Occipital lobe (tissue), 2 donors: ENCODE data around the gene RBM25. TPM values are rescaled to one million over a fixed set of nuclear protein-coding genes. Genes with fewer than 3 reads are reported as not detected.
"Not testable (repeated sequence)": the region's sequence is repeated elsewhere in the genome, so short reads cannot be mapped to it uniquely, and the experiment has no call there.

ENCODE experiments used
- DNase-seq: peaks from one replicate; lab custom pipeline; 2025; lab: John Stamatoyannopoulos, UW
- total RNA-seq: library from RNA; depleted of rRNA; stranded (reverse); fragments of >200 nt; gene quantifications from one replicate; pipeline ENCODE4 v1.2.3, GENCODE V29; 2014

Gene RBM25
- 62.1 TPM for total RNA-seq

DNA sequence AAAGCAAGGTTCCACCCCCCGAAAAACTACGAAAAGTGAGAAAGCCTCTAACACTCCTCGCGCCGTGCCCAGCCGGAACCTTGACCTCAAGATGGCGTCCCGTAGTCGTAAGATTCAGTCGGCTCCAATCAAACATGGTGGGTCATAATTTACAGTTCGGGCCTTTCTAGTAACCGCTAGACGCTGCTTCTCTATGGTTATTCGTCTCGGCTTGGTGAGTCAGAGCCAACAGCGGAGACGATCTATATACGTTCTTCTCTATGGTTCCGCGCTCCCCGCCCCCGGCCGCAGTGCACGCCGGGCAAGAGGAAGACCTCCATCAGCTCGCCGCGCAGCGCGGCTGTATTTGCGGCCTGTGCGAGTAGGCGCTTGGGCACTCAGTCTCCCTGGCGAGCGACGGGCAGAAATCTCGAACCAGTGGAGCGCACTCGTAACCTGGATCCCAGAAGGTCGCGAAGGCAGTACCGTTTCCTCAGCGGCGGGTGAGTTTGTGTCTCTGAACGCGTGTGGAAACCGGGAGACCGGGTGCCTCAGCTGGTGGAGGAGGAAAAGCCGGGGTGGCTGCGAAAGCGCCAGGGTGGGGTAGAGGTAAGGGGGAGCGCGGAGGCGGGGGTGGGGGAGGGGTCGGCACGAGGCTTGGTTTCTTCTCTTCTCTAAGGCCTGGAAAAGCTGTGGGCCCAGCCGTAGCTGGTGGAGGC lies at the start of gene RBM25:
Gene RBM25, plus strand, starts transcription at position 311 of the 698 bp plus-strand sequence. CDS start 13,108 bp downstream, outside the sequence.
- DNase-seq, result peak; percentile 93

GRCh38 chr14:73011189-73011588 lies 47.1 kb upstream of the RBM25 start:
- DNase-seq, result not testable (repeated sequence)

- no peak for DNase-seq
Measured at GRCh38 chr14:73014105-73014504, 44.2 kb upstream of the RBM25 start.

GRCh38 chr14:73015552-73015951 lies 42.8 kb upstream of the RBM25 start:
- not testable (repeated sequence) for DNase-seq

- DNase-seq, result not testable (repeated sequence)
Measured at GRCh38 chr14:73016011-73016410, 42.3 kb upstream of the RBM25 start.

DNA sequence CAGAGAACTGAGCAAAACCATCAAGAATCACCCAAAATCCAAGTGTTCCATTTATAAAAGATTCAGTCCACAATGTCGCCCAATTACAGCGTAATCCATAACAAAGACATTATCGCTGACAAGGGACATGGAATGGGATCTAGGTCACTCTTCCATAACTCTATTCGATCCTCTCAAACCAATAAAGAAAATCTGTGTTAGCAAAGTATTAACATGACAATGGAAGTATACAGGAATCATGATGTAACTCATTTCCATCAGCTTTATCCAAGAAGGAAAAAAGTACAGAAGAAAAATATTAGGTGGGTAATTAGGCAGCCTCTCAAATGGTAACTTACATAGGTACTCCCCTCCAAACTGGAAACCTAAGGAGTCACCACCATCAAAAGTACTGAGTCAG lies 36.3 kb upstream of the RBM25 start:
- DNase-seq, result no peak

DNA sequence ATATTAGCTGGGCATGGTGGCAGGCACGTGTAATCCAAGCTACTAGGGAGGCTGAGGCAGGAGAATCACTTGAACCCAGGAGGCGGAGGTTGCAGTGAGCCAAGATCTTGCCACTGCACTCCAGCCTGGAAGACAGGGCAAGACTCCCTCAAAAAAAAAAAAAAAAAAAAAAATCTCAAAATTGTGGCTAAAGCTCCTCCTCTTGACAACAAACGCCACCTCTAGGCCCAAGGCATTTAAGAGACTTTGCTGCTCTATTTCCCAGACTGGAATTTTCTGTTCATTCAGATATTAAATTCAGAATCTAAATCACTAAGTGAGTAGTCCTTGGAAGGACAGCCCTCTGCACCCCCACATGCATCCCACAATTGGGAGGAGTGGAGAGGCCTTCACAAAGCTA lies 32.8 kb upstream of the RBM25 start:
- DNase-seq, result no peak

DNA sequence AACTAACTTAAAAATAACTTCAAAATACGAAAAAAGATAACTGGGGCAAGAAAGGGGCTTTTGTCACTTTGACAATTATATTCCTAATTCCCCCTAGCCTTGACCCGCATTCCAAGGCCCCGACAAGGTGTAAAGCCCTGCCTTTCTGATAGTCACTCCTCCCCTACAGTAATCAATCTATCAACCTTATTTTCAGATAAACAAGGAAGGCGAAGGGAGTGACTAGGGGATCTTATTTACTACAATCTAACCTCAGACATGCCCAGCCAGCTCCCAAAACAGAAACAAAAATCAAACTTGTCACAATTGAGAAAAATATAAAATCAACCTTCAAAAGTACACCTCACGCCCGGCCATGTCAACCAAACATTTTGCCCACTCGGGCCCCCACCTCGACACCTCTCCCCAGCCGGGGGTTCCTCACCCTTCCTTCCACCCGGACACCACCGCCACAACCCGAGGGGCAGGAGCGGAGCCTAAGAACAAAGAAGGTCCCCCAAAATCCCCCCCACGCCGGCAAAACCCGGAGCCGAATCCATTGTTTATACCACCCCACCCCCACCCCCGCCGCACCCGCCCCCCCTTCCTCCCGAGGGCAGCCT lies 32.0 kb upstream of the RBM25 start:
- DNase-seq, result no peak

- peak; percentile 98 for DNase-seq
Measured at GRCh38 chr14:73026845-73027542, 31.3 kb upstream of the RBM25 start, which contains the start of gene ZFYVE1. Gene ZFYVE1 (minus strand): TSS chr14:73027106. CDS start chr14:73024508, 2,598 bp downstream.

GRCh38 chr14:73027546-73027945 lies 30.8 kb upstream of the RBM25 start:
- DNase-seq, result no peak

DNA sequence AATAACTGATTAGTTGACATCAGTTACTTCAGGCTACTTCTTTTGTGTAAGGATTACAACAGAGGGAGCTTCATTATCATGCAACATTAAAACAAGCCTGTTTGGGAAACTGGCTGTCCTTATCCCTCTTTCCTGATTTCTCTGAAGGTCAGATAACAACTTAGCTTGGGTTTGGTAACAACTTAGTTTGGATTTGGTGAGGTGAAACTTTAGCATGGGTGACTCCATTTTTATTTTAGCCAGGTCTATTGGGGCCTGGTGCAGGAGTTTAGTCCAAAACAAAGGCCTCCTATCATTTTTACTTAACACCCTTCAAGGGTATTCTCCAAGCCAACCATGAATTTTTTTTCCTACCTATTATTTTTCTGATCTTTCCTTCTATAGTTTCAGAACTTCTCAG lies 30.4 kb upstream of the RBM25 start:
- DNase-seq, result no peak

GRCh38 chr14:73036706-73037450 lies 21.5 kb upstream of the RBM25 start:
- not testable (repeated sequence) for DNase-seq

DNA sequence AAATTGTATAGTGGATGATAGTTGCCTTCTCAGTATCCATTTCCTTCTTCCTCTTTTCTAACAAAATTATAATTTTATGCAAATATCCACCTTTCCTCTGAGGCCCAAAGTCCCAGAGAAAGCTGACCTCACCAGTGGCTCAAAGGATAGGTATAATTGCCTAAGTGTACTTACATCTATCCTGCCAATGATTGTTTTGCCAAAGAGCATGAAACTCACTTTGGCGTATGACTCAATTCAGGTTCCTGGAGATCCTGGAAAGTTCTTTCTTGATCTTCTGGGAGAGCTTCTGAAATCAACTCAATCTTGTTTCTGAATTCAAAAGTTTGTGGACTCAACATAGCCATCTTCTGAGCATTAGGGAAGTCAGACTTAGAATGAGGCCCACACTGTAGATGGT lies 10.5 kb upstream of the RBM25 start:
- no peak for DNase-seq

- DNase-seq, result no peak
Measured at GRCh38 chr14:73049428-73049827, 8.9 kb upstream of the RBM25 start.

GRCh38 chr14:73055251-73055650 lies 3.1 kb upstream of the RBM25 start:
- DNase-seq, result no peak

- no peak for DNase-seq
Measured at GRCh38 chr14:73057944-73058223, 450 bp upstream of the RBM25 start.

GRCh38 chr14:73058922-73059673 lies 764 bp downstream of the RBM25 start:
- peak; percentile 38 for DNase-seq

DNA sequence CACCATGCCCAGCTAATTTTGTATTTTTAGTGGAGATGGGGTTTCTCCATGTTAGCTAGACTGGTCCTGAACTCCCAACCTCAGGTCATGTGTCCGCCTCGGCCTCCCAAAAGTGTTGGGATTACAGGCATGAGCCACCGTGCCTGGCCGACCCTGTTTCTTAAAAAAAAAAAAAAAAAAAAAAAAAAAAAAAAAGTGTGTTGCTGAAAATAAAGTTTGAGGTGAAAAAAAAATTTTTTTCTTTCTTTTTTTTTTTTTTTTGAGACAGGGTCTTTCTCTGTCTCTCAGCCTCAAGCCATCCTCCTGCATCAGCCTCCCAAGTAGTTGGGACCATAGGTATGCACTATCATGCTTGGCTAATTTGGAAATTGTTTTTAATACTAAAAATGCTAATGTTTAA lies 11.3 kb downstream of the RBM25 start:
- DNase-seq, result no peak

DNA sequence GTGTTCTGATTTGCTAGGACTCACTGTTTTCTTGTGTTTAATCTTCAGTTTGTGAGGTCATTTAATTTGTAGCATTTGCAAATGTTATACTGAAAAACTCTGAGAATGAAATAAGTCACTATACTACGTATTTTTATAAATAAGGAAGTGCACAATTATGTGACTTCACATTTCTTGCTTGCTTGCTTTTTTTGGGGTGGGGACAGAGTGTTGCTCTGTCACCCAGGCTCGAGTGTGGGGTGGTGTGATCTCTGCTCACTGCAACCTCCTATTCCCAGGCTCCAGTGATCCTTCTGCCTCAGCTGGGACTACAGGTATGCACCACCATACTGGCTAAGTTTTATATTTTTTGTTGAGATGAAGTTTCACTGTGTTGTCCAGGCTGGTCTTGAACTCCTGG lies 32.7 kb downstream of the RBM25 start:
- DNase-seq, result no peak

- DNase-seq, result no peak
Measured at GRCh38 chr14:73097421-73097820, 39.1 kb downstream of the RBM25 start.

DNA sequence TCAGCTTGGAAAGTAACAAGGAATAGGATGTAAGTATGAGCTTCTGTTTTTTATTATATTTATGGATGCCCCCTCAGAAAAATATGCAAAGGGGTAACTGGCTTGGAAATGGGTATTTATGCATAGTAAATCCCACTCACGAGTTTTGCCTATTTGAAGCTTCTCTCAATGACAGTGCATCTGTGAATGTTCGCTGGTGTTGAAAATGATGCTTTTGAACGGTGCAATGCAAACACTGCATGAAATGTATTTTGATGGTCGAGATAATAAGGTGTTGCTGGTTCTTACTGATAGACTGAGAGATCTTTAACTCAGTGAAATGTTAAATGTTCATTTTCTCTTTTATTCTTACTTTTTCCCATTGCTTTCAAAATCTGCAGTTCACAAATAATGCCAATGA lies 42.0 kb downstream of the RBM25 start:
- DNase-seq, result no peak
